Measurements from ENCODE around the gene ASCC1. TPM values are rescaled to one million over a fixed set of nuclear protein-coding genes. Genes with fewer than 3 reads are reported as not detected.

The ASCC1 gene
- total and polyA plus RNA-seq, 2 donors (not counting 3 experiments of a cell fraction or from before 2014, with no cell fraction given), result 16.0 to 24.9 TPM

DNA sequence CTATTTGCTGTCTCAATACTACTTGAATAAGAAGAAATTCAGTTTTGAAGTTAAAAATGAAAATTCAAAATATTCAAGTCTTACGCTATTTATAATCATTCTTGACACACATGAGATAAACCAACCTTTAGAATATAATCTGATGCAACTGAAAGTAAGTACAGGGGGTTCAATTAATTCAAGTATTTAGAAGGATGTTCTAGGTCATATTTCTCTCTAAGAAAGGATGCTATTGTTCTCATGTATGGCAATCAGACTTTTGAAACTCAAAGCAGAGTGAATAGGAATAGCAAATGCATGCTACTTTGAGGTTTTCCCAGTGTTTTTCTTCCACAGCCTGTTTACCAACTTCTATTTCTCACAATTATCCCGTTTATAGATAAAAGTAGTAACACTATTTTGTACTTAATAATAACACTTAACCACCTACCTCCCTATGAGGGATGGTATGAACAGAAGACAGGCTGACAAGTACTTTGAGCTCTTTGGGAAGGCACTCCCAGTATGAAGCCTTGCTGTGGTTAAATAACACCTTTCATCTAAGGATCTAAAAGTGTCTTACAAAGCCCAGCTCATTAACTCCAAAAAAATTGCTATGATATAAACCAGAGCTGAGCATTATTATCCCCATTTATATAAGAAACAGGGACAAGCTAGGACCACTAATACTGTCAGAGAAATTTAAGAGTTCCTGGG lies 109.8 kb downstream of the ASCC1 start:
- Histone ChIP-seq H4K20me1 (replicated peaks; ENCODE audit: control insufficient read depth, extremely low read depth, insufficient read depth, low read length) (no peaks in the 10 kb centered on the region), H2AFZ (ENCODE audit: low read depth, low read length) (no peak overlapping the region), H3K4me3 (replicated peaks in 1 of 3; ENCODE audit: insufficient read depth in 1 of 3, low read depth in 1 of 3, low read length in 3 of 3) (no peak overlapping the region), H3K9me3 (replicated peaks; ENCODE audit: control insufficient read depth, insufficient read depth, low read length) (no peaks in the 10 kb centered on the region), H3K4me2 (ENCODE audit: insufficient read depth, low read length) (no peak overlapping the region), H3K9me1 (replicated peaks; ENCODE audit: control insufficient read depth, extremely low read depth, insufficient read depth, low read length) (no peaks in the 10 kb centered on the region), H3K36me3 (ENCODE audit: control insufficient read depth in 2 of 2, extremely low read depth in 1 of 2, insufficient read depth in 2 of 2, low read length in 2 of 2) (peaks cover 0 to 2% of the 10 kb centered on the region in 2 experiments), H3K27me3 (ENCODE audit: control insufficient read depth in 2 of 2, insufficient read depth in 2 of 2, low read length in 2 of 2) (no peaks in the 10 kb centered on the region), H3K4me1 (ENCODE audit: control insufficient read depth, extremely low read depth, insufficient read depth, low read length) (no peaks in the 10 kb centered on the region), H3K27ac (ENCODE audit: insufficient read depth, low read depth, low read length) (no peak overlapping the region), H3K79me2 (ENCODE audit: control insufficient read depth, insufficient read depth, low read length) (no peaks in the 10 kb centered on the region), H3K9ac (replicated peaks; ENCODE audit: extremely low read depth, insufficient read depth, low read length) (no peak overlapping the region)
- intact Hi-C loops (cut with micrococcal nuclease) (no loop called here), dilution Hi-C loops (cut with MboI; ENCODE audit: extremely low pct_ligation_motif_present, low sequenced_read_pairs) (no loop called here)
- DNase-seq (ENCODE audit: low read depth, low spot score) (no peak), FAIRE-seq (no peak)
- ChIA-PET CTCF (no interaction called here), POLR2A (interaction anchor here (0.7 kb wide), 1 partner anchor 22 kb away, joined by 4 read pairs; no protein-coding TSS in a partner anchor)
- TF ChIP-seq POLR2AphosphoS5 (IDR thresholded peaks at IDR 0.05; ENCODE audit: insufficient read depth, low read depth, low read length) (no peak), POLR2A (IDR thresholded peaks at IDR 0.05; ENCODE audit: low read depth, low read length) (no peak), GATA2 (IDR thresholded peaks at IDR 0.05; ENCODE audit: insufficient read depth, insufficient read length, low read depth, low read length) (no peak)
- BruUV-seq (replicated peaks), result no TSS peak

DNA sequence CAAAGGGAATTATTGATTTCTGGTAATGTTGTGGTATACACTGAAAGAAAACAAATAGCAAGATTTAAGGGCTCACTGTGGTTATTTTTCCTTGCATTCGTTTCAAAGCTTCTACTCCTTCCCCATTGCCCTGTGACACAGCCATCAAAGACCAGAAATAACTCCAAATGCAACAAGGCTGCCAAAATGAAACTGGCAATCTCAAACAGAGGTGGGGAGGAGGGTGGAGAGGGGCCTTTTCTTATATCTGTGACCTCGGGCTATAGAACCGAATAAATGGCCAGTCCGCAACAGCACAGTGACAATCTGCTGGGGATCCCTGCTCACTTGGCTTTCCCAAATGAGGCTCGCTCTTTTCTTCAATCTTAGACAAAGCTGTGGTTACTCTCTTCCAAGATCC lies 110.4 kb downstream of the ASCC1 start:
- POLR2A ChIA-PET, result no interaction called here
- H3K79me2 ChIP-seq (ENCODE audit: control insufficient read depth, insufficient read depth, low read length), result no peaks in the 10 kb centered on the region
- no peak overlapping the region for H3K4me3 ChIP-seq (replicated peaks in 1 of 3; ENCODE audit: insufficient read depth in 1 of 3, low read depth in 1 of 3, low read length in 3 of 3)
- H3K9ac ChIP-seq (replicated peaks; ENCODE audit: extremely low read depth, insufficient read depth, low read length), result no peak overlapping the region
- H3K9me1 ChIP-seq (replicated peaks; ENCODE audit: control insufficient read depth, extremely low read depth, insufficient read depth, low read length), result no peaks in the 10 kb centered on the region
- no peak overlapping the region for H3K4me2 ChIP-seq (ENCODE audit: insufficient read depth, low read length)
- FAIRE-seq, result no peak
- H3K36me3 ChIP-seq (ENCODE audit: control insufficient read depth in 2 of 2, extremely low read depth in 1 of 2, insufficient read depth in 2 of 2, low read length in 2 of 2), result peaks cover 0 to 4% of the 10 kb centered on the region in 2 experiments
- H4K20me1 ChIP-seq (replicated peaks; ENCODE audit: control insufficient read depth, extremely low read depth, insufficient read depth, low read length), result no peaks in the 10 kb centered on the region
- DNase-seq (ENCODE audit: low read depth, low spot score), result no peak
- H2AFZ ChIP-seq (ENCODE audit: low read depth, low read length), result no peak overlapping the region
- no peaks in the 10 kb centered on the region for H3K9me3 ChIP-seq (replicated peaks; ENCODE audit: control insufficient read depth, insufficient read depth, low read length)
- no peak overlapping the region for H3K27ac ChIP-seq (ENCODE audit: insufficient read depth, low read depth, low read length)
- no TSS peak for BruUV-seq (replicated peaks)
- dilution Hi-C loops (cut with MboI; ENCODE audit: extremely low pct_ligation_motif_present, low sequenced_read_pairs) (no loop called here), intact Hi-C loops (cut with micrococcal nuclease) (no loop called here)
- TF ChIP-seq POLR2A (IDR thresholded peaks at IDR 0.05; ENCODE audit: low read depth, low read length) (no peak), MYC (IDR thresholded peaks at IDR 0.05; ENCODE audit: low read depth, low read length) (no peak), GATA2 (IDR thresholded peaks at IDR 0.05; ENCODE audit: insufficient read depth, insufficient read length, low read depth, low read length) (no peak), FOS (IDR thresholded peaks at IDR 0.05; ENCODE audit: borderline replicate concordance, insufficient read depth, low read length) (no peak), EZH2 (IDR thresholded peaks at IDR 0.05; ENCODE audit: borderline replicate concordance, low read depth, low read length, severe bottlenecking) (no peak), JUN (IDR thresholded peaks at IDR 0.05; ENCODE audit: borderline replicate concordance, insufficient read depth, insufficient read length, low read depth) (no peak), POLR2AphosphoS5 (IDR thresholded peaks at IDR 0.05; ENCODE audit: insufficient read depth, low read depth, low read length) (no peak)
- H3K27me3 ChIP-seq (ENCODE audit: control insufficient read depth in 2 of 2, insufficient read depth in 2 of 2, low read length in 2 of 2), result no peaks in the 10 kb centered on the region
- CTCF ChIA-PET, result no interaction called here
- no peaks in the 10 kb centered on the region for H3K4me1 ChIP-seq (ENCODE audit: control insufficient read depth, extremely low read depth, insufficient read depth, low read length)
